Parathyroid adenoma (tissue), 2 donors: ENCODE results near the gene KCTD21.

Experiments
- H2AFZ ChIP-seq: fragments of 300-600 bp; sonication (generic); one replicate; pipeline ENCODE4 v1.7.0; 2017; ENCODE audit warnings: antibody characterized with exemption, mild to moderate bottlenecking
- H3K27ac ChIP-seq: fragments of 300-600 bp; sonication (generic); one replicate; pipeline ENCODE4 v1.7.0; 2017
- H3K27me3 ChIP-seq: fragments of 300-600 bp; sonication (generic); one replicate; pipeline ENCODE4 v1.7.0; 2017; ENCODE audit warnings: low read length; ENCODE audit not compliant: control insufficient read depth, insufficient read depth
- H3K36me3 ChIP-seq: fragments of 300-600 bp; sonication (generic); one replicate; pipeline ENCODE4 v1.7.0; 2017; ENCODE audit warnings: low read length; ENCODE audit not compliant: control insufficient read depth, insufficient read depth
- H3K4me1 ChIP-seq: fragments of 300-600 bp; sonication (generic); one replicate; pipeline ENCODE4 v1.7.0; 2017; ENCODE audit warnings: control low read depth
- H3K4me2 ChIP-seq: fragments of 300-600 bp; sonication (generic); one replicate; pipeline ENCODE4 v1.7.0; 2017; ENCODE audit warnings: low read length
- H3K4me3 ChIP-seq: fragments of 300-600 bp; sonication (generic); one replicate; pipeline ENCODE4 v1.7.0; 2017; ENCODE audit warnings: low read depth, low read length
- H3K79me2 ChIP-seq: fragments of 300-600 bp; sonication (generic); one replicate; pipeline ENCODE4 v1.7.0; 2017; ENCODE audit warnings: control low read depth
- H3K9ac ChIP-seq: fragments of 300-600 bp; sonication (generic); one replicate; pipeline ENCODE4 v1.7.0; 2017; ENCODE audit warnings: mild to moderate bottlenecking
- H3K9me3 ChIP-seq: fragments of 300-600 bp; sonication (generic); one replicate; pipeline ENCODE4 v1.7.0; 2017; ENCODE audit warnings: low read length; ENCODE audit not compliant: control insufficient read depth
- CTCF ChIP-seq: fragments of 300-600 bp; sonication (generic); IDR thresholded peaks from one replicate; pipeline ENCODE4 v1.7.0; 2017; ENCODE audit warnings: antibody characterized with exemption, mild to moderate bottlenecking
- donor health status: primary hyperparathyroidism.

KCTD21 gene

GRCh38 chr11:78221396-78222315 lies 33.2 kb upstream of the KCTD21 start:
- Histone ChIP-seq H3K4me2 (no peak overlapping the region), H3K36me3 (no peaks in the 10 kb centered on the region), H3K79me2 (no peaks in the 10 kb centered on the region), H3K27ac (no peak overlapping the region), H3K4me3 (no peak overlapping the region), H3K27me3 (no peaks in the 10 kb centered on the region), H2AFZ (no peak overlapping the region), H3K9ac (no peak overlapping the region), H3K9me3 (no peaks in the 10 kb centered on the region), H3K4me1 (no peaks in the 10 kb centered on the region)
- TF ChIP-seq CTCF: no peak

GRCh38 chr11:78220218-78221157 lies 32.1 kb upstream of the KCTD21 start:
- H3K36me3 ChIP-seq: no peaks in the 10 kb centered on the region

GRCh38 chr11:78219493-78220217 lies 31.2 kb upstream of the KCTD21 start:
- Histone ChIP-seq H3K4me1 (no peaks in the 10 kb centered on the region), H3K27ac (no peak overlapping the region), H3K9ac (no peak overlapping the region), H3K27me3 (no peaks in the 10 kb centered on the region), H3K4me2 (no peak overlapping the region), H3K36me3 (no peaks in the 10 kb centered on the region), H2AFZ (no peak overlapping the region), H3K79me2 (no peaks in the 10 kb centered on the region), H3K9me3 (no peaks in the 10 kb centered on the region), H3K4me3 (no peak overlapping the region)
- TF ChIP-seq CTCF: no peak

More at GRCh38 chr11:78220218-78221157, 32.1 kb upstream of the KCTD21 start:
- Histone ChIP-seq H3K4me3 (no peak overlapping the region), H3K27ac (no peak overlapping the region), H3K9ac (no peak overlapping the region), H3K79me2 (no peaks in the 10 kb centered on the region), H3K27me3 (no peaks in the 10 kb centered on the region), H3K9me3 (no peaks in the 10 kb centered on the region), H2AFZ (no peak overlapping the region), H3K4me1 (no peaks in the 10 kb centered on the region), H3K4me2 (no peak overlapping the region)
- no peak for TF ChIP-seq CTCF

- Histone ChIP-seq H3K9me3 (no peaks in the 10 kb centered on the region), H3K4me2 (no peak overlapping the region), H2AFZ (no peak overlapping the region), H3K27ac (no peak overlapping the region), H3K36me3 (no peaks in the 10 kb centered on the region), H3K9ac (no peak overlapping the region), H3K79me2 (no peaks in the 10 kb centered on the region), H3K4me3 (no peak overlapping the region), H3K27me3 (no peaks in the 10 kb centered on the region), H3K4me1 (no peaks in the 10 kb centered on the region)
- TF ChIP-seq CTCF: no peak
Measured at GRCh38 chr11:78218707-78219492, 30.5 kb upstream of the KCTD21 start.
